Measurements from ENCODE around the gene SGTB.
"Not testable (repeated sequence)": the region's sequence is repeated elsewhere in the genome, so short reads cannot be mapped to it uniquely, and the experiment has no call there.

Gene SGTB

GRCh38 chr5:65699338-65699737 lies 22.6 kb downstream of the SGTB start:
- no peak for TF ChIP-seq CTCF (IDR thresholded peaks at IDR 0.05)
- H3K27ac ChIP-seq = no peak overlapping the region
- H3K4me3 ChIP-seq = no peak overlapping the region
- DNase-seq (ENCODE audit: low spot score) = no peak

- DNase-seq (ENCODE audit: low spot score) = no peak
- TF ChIP-seq CTCF (IDR thresholded peaks at IDR 0.05) = no peak
- no peak overlapping the region for H3K27ac ChIP-seq
- no peak overlapping the region for H3K4me3 ChIP-seq
These were observed 25.0 kb downstream of the SGTB start for GRCh38 chr5:65696892-65697291.

GRCh38 chr5:65695896-65696295 lies 26.0 kb downstream of the SGTB start:
- no peak overlapping the region for H3K4me3 ChIP-seq
- no peak for TF ChIP-seq CTCF (IDR thresholded peaks at IDR 0.05)
- no peak overlapping the region for H3K27ac ChIP-seq
- DNase-seq (ENCODE audit: low spot score) = no peak

GRCh38 chr5:65695162-65695755 lies 26.6 kb downstream of the SGTB start:
- no peak overlapping the region for H3K27ac ChIP-seq
- no peak overlapping the region for H3K4me3 ChIP-seq
- no peak for TF ChIP-seq CTCF (IDR thresholded peaks at IDR 0.05)
- DNase-seq (ENCODE audit: low spot score) = no peak

- no peak for TF ChIP-seq CTCF (IDR thresholded peaks at IDR 0.05)
- H3K27ac ChIP-seq = no peak overlapping the region
- no peak overlapping the region for H3K4me3 ChIP-seq
- DNase-seq (ENCODE audit: low spot score) = no peak
These were observed 28.8 kb downstream of the SGTB start for GRCh38 chr5:65693121-65693520.

GRCh38 chr5:65682148-65682547 lies 39.8 kb downstream of the SGTB start:
- DNase-seq (ENCODE audit: low spot score) = no peak
- no peak for TF ChIP-seq CTCF (IDR thresholded peaks at IDR 0.05)
- Histone ChIP-seq H3K27ac (no peak overlapping the region), H3K4me3 (no peak overlapping the region)

GRCh38 chr5:65676056-65676455 lies 45.9 kb downstream of the SGTB start:
- H3K4me3 ChIP-seq; DNase-seq (ENCODE audit: low spot score): not testable (repeated sequence)

GRCh38 chr5:65674749-65675148 lies 47.2 kb downstream of the SGTB start:
- TF ChIP-seq CTCF (IDR thresholded peaks at IDR 0.05) = no peak
- Histone ChIP-seq H3K27ac (no peak overlapping the region), H3K4me3 (no peak overlapping the region)
- no peak for DNase-seq (ENCODE audit: low spot score)

More at GRCh38 chr5:65676056-65676455, 45.9 kb downstream of the SGTB start:
- H3K27ac ChIP-seq = not testable (repeated sequence)

Measured in coronary artery (tissue), 2 donors.